Measurements from ENCODE around the gene SGMS1.
A peak's percentile ranks its signal among the peaks of the same experiment; 100 is the strongest.
"Not testable (repeated sequence)": the region's sequence is repeated elsewhere in the genome, so short reads cannot be mapped to it uniquely, and the experiment has no call there.

SGMS1 gene

GRCh38 chr10:50561816-50562215, 61.9 kb downstream of the SGMS1 start:
- DNase-seq (ENCODE audit: extremely low read depth in 1 of 2, low read depth in 1 of 2): no peak

GRCh38 chr10:50561266-50561665, 62.5 kb downstream of the SGMS1 start:
- DNase-seq (ENCODE audit: extremely low read depth in 1 of 2, low read depth in 1 of 2): no peak

- DNase-seq (ENCODE audit: extremely low read depth in 1 of 2, low read depth in 1 of 2): no peak
Measured at GRCh38 chr10:50560370-50560769, 63.4 kb downstream of the SGMS1 start.

- no peak for DNase-seq (ENCODE audit: extremely low read depth in 1 of 2, low read depth in 1 of 2)
Measured at GRCh38 chr10:50558371-50558770, 65.4 kb downstream of the SGMS1 start.

- no peak for DNase-seq (ENCODE audit: extremely low read depth in 1 of 2, low read depth in 1 of 2)
Measured at GRCh38 chr10:50557130-50557682, 66.5 kb downstream of the SGMS1 start.

- no peak for DNase-seq (ENCODE audit: extremely low read depth in 1 of 2, low read depth in 1 of 2)
Measured at GRCh38 chr10:50556237-50557120, 67.3 kb downstream of the SGMS1 start.

- no peak for DNase-seq (ENCODE audit: extremely low read depth in 1 of 2, low read depth in 1 of 2)
Measured at GRCh38 chr10:50554995-50555568, 68.7 kb downstream of the SGMS1 start.

GRCh38 chr10:50554376-50554994, 69.3 kb downstream of the SGMS1 start:
- no peak for DNase-seq (ENCODE audit: extremely low read depth in 1 of 2, low read depth in 1 of 2)

- DNase-seq (ENCODE audit: extremely low read depth in 1 of 2, low read depth in 1 of 2): peak in 1 of 2 donors; percentile 6
Measured at GRCh38 chr10:50552771-50553535, 70.8 kb downstream of the SGMS1 start.

GRCh38 chr10:50552308-50552707, 71.4 kb downstream of the SGMS1 start:
- DNase-seq (ENCODE audit: extremely low read depth in 1 of 2, low read depth in 1 of 2): no peak

- no peak for DNase-seq (ENCODE audit: extremely low read depth in 1 of 2, low read depth in 1 of 2)
Measured at GRCh38 chr10:50551894-50552293, 71.9 kb downstream of the SGMS1 start.

GRCh38 chr10:50550291-50550839, 73.4 kb downstream of the SGMS1 start:
- no peak for DNase-seq (ENCODE audit: extremely low read depth in 1 of 2, low read depth in 1 of 2)

GRCh38 chr10:50549186-50549585, 74.6 kb downstream of the SGMS1 start:
- DNase-seq (ENCODE audit: extremely low read depth in 1 of 2, low read depth in 1 of 2): not testable (repeated sequence)

GRCh38 chr10:50548481-50548880, 75.3 kb downstream of the SGMS1 start:
- not testable (repeated sequence) for DNase-seq (ENCODE audit: extremely low read depth in 1 of 2, low read depth in 1 of 2)

GRCh38 chr10:50546287-50546686, 77.5 kb downstream of the SGMS1 start:
- DNase-seq (ENCODE audit: extremely low read depth in 1 of 2, low read depth in 1 of 2): not testable (repeated sequence)

GRCh38 chr10:50545846-50546245, 77.9 kb downstream of the SGMS1 start:
- DNase-seq (ENCODE audit: extremely low read depth in 1 of 2, low read depth in 1 of 2): no peak

- DNase-seq (ENCODE audit: extremely low read depth in 1 of 2, low read depth in 1 of 2): no peak
Measured at GRCh38 chr10:50544857-50545429, 78.8 kb downstream of the SGMS1 start.

- no peak for DNase-seq (ENCODE audit: extremely low read depth in 1 of 2, low read depth in 1 of 2)
Measured at GRCh38 chr10:50544095-50544856, 79.5 kb downstream of the SGMS1 start.

GRCh38 chr10:50542871-50543270, 80.9 kb downstream of the SGMS1 start:
- DNase-seq (ENCODE audit: extremely low read depth in 1 of 2, low read depth in 1 of 2): no peak

Measured in activated CD8-positive, alpha-beta memory T cell treated with anti-CD3 and anti-CD28 coated beads for 1 hour (primary cell).